HG03460 (cell line): ENCODE results near the gene CTIF.
"Not testable (repeated sequence)": the region's sequence is repeated elsewhere in the genome, so short reads cannot be mapped to it uniquely, and the experiment has no call there.

ENCODE experiments used
- ATAC-seq: cut with Tn5 transposase; IDR thresholded peaks from one replicate; pipeline ENCODE4 v1.9.1; 2021; ENCODE audit not compliant: unreplicated experiment

Gene CTIF

DNA sequence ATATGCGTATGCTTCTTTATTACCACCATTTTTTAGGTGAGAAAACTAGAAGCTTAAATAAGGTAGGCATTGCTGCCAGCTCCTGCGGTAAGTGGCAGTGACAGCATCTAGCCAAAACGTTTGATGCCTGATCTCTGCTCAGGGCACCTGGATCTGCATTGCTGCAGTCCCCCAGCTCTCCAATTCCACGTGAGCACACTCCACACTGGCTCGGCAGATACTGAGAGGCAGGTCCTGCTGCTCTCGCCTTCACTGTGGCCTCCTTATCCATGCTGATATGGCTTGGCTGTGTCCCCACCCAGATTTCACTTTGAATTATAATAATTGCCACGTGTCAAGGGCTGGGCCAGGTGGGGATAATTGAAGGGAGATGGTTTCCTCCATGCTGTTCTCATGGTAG is 160.9 kb downstream of the CTIF start:
- no peak for ATAC-seq

DNA sequence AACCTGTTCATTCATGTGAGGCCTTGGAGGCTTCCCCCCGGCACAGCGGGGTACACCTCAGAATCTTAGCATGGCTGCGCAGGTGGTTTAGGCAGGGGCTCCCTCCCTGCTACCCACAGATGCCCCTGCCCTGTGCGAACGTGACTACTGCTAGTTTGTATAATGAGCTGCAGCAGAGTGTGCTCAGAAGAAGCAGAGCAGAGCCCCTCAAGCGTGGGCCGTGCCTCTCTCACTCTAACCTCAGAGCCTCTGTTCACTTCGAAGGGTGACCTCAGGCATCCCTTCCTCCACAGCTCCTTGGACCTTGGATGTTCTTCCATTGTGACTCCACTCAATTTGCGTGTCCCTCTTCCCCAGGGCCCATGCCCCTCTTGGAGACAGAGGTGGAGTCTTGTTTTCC is 161.6 kb downstream of the CTIF start:
- no peak for ATAC-seq

- no peak for ATAC-seq
Measured at GRCh38 chr18:48702346-48703027, 163.7 kb downstream of the CTIF start.

GRCh38 chr18:48703028-48703386 is 164.2 kb downstream of the CTIF start:
- ATAC-seq: no peak

DNA sequence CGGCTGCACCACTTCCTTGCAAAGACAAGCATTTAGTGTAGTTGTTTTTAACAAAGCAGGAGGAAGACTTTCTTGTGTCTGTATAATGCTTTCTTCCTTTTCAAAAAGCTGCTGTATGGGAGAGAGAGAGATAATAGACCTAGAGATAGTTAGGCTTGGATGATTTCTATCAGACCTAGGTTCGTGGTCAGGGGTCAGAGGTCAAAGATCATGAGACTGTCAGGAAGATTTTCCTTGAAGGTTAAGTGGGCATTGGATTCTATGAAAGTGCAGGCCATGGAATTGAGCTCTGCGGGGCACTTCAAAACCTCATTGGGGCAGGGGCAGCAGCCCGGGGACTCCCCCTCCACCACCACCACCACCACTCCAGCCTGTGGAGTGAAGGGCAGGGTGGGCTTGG is 164.6 kb downstream of the CTIF start:
- ATAC-seq: no peak

GRCh38 chr18:48705043-48705442 is 166.2 kb downstream of the CTIF start:
- ATAC-seq: no peak

DNA sequence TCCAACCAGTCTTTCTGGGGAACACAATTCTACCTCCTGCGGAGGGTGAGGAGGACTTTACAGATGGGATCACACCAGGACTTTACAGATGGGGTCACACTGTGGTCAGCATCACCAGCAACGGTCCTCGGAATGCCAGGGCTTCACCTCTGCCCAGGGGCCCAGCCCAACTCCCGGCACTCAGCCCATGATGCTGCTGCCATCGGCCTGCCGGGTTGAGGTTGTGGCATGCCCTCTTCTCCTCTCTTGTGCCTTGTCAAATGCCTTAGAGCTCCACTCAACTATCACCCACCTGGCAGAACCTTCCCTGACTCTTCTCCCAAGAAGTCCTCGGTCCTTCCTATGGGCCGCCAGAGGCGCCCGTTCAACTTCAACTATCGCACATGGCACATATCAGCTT is 166.7 kb downstream of the CTIF start:
- no peak for ATAC-seq

- ATAC-seq: peak; percentile 50
Measured at GRCh38 chr18:48706731-48707130, 167.9 kb downstream of the CTIF start.

DNA sequence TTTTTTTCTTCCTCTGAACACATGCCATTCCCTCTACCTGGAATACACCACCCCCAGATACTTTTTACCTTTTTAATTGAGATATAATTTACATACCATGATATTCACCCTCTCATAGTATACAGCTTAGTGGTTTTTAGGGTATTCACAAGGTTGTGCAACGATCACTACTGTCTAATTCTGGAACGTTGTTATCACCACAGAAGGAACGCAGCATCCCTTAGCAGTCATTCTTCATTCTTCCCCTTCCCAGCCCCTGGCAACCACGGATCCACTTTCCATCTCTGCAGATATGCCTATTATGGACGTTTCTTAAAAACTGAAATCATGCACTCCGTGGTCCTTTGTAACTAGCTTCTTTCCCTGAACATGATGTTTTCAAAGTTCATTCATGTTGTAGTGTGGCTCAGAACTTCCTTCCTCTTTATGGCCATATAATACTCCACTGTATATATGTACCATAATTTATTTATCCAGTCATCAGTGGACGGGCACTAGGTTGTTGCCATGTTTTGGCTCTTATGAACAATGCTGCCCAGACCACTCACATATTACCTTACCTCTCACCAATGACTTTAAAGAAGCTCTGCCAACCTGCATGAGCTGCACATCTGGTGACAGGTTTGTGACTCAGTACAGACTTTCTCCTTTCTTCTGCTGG is 168.9 kb downstream of the CTIF start:
- ATAC-seq: no peak

DNA sequence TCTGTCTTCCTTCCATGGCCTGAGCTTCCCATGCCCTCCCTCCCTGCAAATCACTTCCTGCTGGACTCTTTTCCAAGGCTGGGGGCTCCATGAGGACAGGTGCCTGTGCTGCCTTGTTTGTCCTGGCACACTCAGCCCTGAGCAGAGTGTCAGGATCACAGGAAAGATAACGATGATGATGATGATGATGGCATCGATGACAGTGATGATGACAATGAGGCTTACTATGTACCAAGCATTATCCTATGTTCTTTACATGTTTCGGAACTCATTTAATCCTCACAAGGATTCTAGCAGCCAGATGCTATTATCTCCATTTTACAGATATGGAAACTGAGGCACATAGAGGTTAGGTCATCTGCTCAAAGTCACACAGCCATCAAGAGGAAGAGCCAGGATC is 170.0 kb downstream of the CTIF start:
- ATAC-seq: no peak

DNA sequence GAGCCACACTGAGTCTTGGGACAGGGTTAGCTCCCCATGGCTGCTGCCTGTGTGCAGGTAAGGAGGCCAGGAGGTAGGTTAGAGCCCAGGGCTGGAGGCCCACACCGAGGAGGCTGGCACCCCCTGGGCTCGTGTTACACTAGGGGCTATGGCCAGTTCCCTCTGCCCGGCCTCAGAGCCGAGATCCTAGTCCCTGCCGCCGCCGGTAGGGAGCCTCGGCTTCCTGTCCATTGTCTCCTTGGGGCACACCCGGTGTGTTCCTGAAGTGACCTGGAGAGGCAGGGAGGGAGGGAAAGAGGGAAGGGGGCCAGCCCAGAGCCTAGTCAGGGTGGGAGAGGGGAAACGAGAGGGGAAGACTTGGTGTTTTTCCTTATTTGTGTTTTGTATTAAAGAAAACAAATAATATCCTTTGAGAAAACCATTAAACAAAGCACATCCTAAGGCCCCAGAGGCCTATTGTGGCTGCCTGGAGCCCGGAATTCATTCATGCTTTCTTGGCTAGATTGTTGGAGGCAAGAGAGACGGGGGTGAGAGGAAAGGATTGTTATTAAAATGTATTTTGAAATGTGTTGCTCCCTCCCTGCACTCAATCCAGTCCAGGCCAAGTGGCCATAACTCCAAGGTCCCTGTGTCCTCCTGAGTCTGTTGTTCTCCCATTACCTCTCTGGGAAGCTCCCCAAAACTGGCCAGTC is 170.7 kb downstream of the CTIF start:
- ATAC-seq: no peak

DNA sequence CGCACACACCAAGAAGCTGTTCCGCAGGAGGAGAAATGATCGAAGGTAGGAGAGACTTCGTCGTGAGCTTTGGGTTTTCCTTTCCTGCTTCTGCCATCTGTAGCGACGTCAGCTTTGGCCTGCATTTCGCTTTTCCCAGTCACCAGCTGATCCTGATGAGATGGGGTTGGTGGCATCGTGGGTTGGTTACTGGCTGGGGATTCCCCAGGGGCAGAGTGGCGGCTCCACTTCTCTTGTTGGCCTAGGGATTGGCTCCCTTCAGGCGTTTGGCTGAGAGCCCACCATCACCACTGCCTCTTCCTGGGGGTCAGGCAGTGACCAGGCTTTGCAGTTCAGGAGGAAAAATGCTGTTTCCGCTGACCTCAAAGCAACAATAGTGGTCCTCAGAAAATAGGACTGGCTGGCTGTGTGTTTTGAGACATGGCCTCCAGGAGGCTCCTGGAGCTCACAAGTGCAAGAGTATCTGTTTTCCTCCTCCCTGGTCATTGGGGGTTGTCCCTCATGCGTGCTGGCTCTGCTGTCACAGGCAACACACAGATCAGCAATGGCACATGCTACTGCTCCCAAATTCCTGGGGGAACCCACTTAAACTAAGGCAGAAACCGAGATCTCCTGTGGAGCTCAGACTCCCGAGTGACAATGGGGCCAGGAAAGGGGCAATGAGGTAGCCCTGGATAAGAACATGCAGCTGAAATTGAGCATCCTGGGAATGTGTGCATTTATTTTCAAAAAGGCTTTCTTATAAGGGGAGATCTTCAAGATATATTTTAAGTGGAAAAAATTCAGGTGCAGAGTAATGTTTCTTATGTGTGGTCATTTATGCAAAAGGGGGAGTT is 173.0 kb downstream of the CTIF start:
- no peak for ATAC-seq

DNA sequence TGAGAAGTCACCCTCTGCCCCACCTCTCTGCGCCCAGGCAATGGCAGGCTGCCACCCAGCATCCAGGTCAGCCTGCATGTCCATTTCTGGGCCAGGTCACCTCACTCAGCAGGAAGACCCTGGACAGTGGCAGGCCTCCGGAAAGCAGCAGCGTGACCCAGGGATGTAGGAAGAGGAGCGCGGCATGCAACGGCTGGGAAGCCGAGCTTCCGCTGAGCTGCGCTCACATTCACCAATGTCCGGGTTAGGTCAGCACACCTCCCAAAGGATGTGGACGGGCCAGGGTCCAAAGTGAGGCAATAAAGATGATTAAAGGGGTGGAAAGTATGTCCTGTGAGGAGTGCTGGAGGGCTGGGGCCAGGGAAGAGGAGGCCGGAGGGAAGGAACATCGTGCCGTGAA is 174.5 kb downstream of the CTIF start:
- ATAC-seq: no peak

GRCh38 chr18:48714873-48715272 is 176.0 kb downstream of the CTIF start:
- ATAC-seq: no peak

GRCh38 chr18:48715711-48716361 is 177.0 kb downstream of the CTIF start:
- ATAC-seq: peak; percentile 72

- ATAC-seq: not testable (repeated sequence)
Measured at GRCh38 chr18:48717227-48717626, 178.4 kb downstream of the CTIF start.

- ATAC-seq: no peak
Measured at GRCh38 chr18:48718251-48718959, 179.6 kb downstream of the CTIF start.

GRCh38 chr18:48719388-48719787 is 180.6 kb downstream of the CTIF start:
- no peak for ATAC-seq

DNA sequence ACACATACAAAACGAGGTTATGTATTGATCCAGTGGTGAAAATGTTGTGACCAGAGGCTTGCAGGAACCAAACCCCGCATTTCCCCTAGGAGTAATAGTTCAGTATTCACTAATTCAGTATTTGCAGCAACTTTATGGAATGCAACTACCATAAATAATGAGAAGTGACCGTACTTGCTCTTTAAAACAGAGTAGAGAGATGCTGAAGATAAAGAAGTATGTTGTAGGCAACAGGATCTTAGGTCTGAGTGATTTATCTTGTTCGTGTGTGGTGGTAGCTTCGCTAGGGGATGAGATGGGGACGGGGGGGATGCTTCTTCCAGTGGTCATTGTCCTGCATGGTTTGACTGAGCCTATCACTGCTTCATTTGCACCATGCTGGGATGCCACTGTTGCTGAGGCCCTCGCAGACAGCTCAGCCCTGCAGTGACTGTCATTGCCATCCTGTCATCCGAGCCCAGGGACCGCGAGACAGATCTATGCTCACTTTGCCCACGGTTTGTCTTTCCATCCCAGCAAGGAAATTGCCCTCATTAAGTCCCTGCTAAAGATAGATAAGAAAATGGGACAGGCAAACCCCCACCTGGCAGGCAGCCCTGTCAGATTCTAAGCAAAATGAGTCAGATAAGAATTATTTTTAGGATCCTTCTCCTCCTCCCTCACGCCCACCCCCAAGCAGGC is 181.3 kb downstream of the CTIF start:
- no peak for ATAC-seq

DNA sequence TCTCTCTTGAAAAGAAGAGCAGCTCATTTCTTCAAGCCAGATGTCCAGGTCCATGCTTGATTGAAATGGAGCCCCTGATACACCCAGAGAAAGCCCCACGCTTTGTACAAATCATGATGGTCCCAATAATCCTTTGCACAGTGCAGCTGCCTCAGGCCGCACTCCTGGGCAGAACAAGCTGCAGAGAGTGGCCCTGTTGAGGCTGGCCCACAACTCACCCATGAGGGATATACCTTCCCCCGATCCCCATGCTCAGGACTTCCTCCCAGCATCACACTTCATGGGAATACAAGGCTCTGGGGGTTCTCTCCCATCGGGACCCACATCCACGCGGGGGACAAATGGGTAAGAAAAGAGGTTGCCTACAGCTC is 181.8 kb downstream of the CTIF start:
- ATAC-seq: no peak
